ENCODE data around the gene MSX2. TPM values are rescaled to one million over a fixed set of nuclear protein-coding genes. Genes with fewer than 3 reads are reported as not detected.

Gene MSX2
- total RNA-seq, 1 donor: 2.2 TPM

DNA sequence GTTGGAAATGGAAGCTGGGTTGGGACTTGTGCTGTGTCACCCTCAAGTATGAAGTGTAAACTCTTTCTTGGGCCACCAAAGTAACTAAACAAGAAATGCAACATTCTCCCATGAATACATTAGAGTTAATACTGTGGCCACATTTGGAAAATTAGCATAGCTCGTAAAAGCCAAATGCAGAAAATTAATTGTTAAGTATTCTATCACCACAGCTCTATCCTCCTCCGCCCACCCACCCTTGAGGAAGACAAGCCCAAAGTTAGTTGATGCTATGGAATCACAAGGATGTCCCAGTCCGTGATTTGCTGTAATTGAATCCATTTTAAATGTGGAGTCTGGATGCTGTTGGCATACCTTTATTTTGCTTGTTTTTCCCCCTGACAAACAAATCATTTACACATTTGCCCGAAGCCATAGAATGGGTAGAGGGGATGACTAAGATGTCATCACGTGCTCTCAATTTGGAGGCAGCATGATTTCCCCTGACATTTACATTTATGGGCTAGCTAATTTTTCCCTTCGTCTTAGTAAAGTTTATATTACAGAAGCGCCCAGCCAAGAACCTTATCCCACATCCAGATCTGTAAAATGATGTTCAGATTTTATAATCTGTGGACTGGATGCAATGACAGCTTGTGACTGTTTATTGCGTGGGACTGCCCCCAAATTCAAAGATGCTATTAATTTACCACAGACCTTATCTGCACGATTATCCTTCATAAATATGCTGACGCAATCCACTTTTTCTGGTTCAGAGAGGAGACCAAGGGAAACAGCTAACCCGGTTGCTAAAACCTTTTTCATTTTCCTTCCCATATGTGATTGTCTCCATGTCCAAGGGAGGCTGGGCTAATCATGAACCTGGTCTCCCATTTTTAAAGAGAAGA, 3.7 kb downstream of the MSX2 start:
- Histone ChIP-seq H3K4me3 (ENCODE audit: insufficient read depth, low read length) (no peak overlapping the region), H3K36me3 (ENCODE audit: insufficient read depth, low read length) (no peaks in the 10 kb centered on the region), H3K4me1 (ENCODE audit: insufficient read depth, low read length) (no peaks in the 10 kb centered on the region), H3K9me3 (ENCODE audit: low read depth, low read length) (no peaks in the 10 kb centered on the region), H3K4me2 (ENCODE audit: insufficient read depth, low read length) (no peak overlapping the region), H2AFZ (ENCODE audit: low read length) (no peak overlapping the region), H3K79me2 (ENCODE audit: insufficient read depth, low read length) (no peaks in the 10 kb centered on the region), H3K27me3 (ENCODE audit: insufficient read depth, low read length) (peaks cover 36% of the 10 kb centered on the region), H4K20me1 (ENCODE audit: insufficient read depth, low read length) (no peaks in the 10 kb centered on the region), H3K27ac (ENCODE audit: low read depth, low read length) (no peak overlapping the region)
- DNase-seq (ENCODE audit: insufficient read length, low spot score, missing footprints): no peak
- TF ChIP-seq, protein P1, sequence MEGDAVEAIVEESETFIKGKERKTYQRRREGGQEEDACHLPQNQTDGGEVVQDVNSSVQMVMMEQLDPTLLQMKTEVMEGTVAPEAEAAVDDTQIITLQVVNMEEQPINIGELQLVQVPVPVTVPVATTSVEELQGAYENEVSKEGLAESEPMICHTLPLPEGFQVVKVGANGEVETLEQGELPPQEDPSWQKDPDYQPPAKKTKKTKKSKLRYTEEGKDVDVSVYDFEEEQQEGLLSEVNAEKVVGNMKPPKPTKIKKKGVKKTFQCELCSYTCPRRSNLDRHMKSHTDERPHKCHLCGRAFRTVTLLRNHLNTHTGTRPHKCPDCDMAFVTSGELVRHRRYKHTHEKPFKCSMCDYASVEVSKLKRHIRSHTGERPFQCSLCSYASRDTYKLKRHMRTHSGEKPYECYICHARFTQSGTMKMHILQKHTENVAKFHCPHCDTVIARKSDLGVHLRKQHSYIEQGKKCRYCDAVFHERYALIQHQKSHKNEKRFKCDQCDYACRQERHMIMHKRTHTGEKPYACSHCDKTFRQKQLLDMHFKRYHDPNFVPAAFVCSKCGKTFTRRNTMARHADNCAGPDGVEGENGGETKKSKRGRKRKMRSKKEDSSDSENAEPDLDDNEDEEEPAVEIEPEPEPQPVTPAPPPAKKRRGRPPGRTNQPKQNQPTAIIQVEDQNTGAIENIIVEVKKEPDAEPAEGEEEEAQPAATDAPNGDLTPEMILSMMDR (IDR thresholded peaks at IDR 0.05; ENCODE audit: extremely low read depth, low read depth, low read length): no peak

DNA sequence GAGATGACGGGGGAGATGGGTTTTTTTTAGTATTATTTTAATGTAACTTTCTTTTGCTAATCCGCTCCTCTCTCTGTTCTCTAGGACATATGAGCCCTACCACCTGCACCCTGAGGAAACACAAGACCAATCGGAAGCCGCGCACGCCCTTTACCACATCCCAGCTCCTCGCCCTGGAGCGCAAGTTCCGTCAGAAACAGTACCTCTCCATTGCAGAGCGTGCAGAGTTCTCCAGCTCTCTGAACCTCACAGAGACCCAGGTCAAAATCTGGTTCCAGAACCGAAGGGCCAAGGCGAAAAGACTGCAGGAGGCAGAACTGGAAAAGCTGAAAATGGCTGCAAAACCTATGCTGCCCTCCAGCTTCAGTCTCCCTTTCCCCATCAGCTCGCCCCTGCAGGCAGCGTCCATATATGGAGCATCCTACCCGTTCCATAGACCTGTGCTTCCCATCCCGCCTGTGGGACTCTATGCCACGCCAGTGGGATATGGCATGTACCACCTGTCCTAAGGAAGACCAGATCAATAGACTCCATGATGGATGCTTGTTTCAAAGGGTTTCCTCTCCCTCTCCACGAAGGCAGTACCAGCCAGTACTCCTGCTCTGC, 4.8 kb downstream of the MSX2 start:
- H3K9me3 ChIP-seq (ENCODE audit: low read depth, low read length): no peaks in the 10 kb centered on the region
- H3K4me1 ChIP-seq (ENCODE audit: insufficient read depth, low read length): no peaks in the 10 kb centered on the region
- no peak overlapping the region for H3K4me3 ChIP-seq (ENCODE audit: insufficient read depth, low read length)
- no peak overlapping the region for H3K27ac ChIP-seq (ENCODE audit: low read depth, low read length)
- H3K4me2 ChIP-seq (ENCODE audit: insufficient read depth, low read length): no peak overlapping the region
- H2AFZ ChIP-seq (ENCODE audit: low read length): no peak overlapping the region
- peaks cover 29% of the 10 kb centered on the region for H3K27me3 ChIP-seq (ENCODE audit: insufficient read depth, low read length)
- no peak for DNase-seq (ENCODE audit: insufficient read length, low spot score, missing footprints)
- TF ChIP-seq, protein P1 (IDR thresholded peaks at IDR 0.05; ENCODE audit: extremely low read depth, low read depth, low read length): no peak
- no peaks in the 10 kb centered on the region for H3K79me2 ChIP-seq (ENCODE audit: insufficient read depth, low read length)
- H4K20me1 ChIP-seq (ENCODE audit: insufficient read depth, low read length): no peaks in the 10 kb centered on the region
- no peaks in the 10 kb centered on the region for H3K36me3 ChIP-seq (ENCODE audit: insufficient read depth, low read length)

DNA sequence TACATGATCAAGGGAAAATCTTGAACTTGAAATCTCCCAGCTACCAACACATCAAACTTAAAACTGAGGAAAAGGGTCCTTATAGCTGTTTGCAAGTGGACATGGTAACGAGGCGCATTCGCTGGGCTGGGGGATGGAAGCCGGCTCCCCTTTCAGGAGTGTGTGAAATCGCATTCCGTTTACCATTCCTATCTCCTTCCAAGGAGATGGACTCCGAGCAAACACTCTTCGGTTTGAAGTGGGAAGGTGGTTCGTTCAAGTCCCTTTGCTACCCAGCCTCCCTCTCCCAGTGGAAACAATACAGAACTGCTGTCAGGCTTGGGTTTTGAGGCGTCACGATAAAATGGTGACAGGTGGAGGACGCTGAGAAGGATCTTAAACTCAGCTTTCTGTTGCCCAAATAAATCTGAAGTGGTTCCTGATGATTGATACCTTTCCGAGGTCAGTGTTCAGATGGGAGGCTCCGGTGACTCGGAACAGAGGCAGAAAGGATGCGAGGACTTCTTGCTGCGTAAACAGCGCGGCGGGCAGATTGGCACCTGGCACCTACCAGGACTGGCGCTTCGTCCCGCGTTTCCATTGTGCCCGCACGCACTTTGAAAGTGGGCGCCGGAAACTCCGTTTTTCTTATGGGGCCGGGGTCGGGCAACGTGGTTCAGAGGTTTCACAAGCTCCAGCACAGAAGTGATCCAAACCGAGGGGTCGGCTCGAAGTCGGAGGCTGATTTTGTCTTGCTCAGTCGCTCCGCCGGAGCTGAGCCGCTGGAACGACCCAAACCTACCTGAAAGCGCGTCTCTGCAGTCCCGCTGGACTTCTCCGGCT, 7.0 kb downstream of the MSX2 start:
- Histone ChIP-seq H2AFZ (ENCODE audit: low read length) (no peak overlapping the region), H3K4me2 (ENCODE audit: insufficient read depth, low read length) (no peak overlapping the region), H3K27me3 (ENCODE audit: insufficient read depth, low read length) (peaks cover 44% of the 10 kb centered on the region), H3K79me2 (ENCODE audit: insufficient read depth, low read length) (no peaks in the 10 kb centered on the region), H3K9me3 (ENCODE audit: low read depth, low read length) (no peaks in the 10 kb centered on the region), H3K36me3 (ENCODE audit: insufficient read depth, low read length) (no peaks in the 10 kb centered on the region), H3K4me3 (ENCODE audit: insufficient read depth, low read length) (no peak overlapping the region), H3K27ac (ENCODE audit: low read depth, low read length) (no peak overlapping the region), H4K20me1 (ENCODE audit: insufficient read depth, low read length) (no peaks in the 10 kb centered on the region), H3K4me1 (ENCODE audit: insufficient read depth, low read length) (no peaks in the 10 kb centered on the region)
- TF ChIP-seq, protein P1 (IDR thresholded peaks at IDR 0.05; ENCODE audit: extremely low read depth, low read depth, low read length): no peak
- DNase-seq (ENCODE audit: insufficient read length, low spot score, missing footprints): no peak

All from osteoblast (primary cell).